AG04450 (cell line): ENCODE measurements around the gene SH3BGRL2. TPM values are rescaled to one million over a fixed set of nuclear protein-coding genes. Genes with fewer than 3 reads are reported as not detected.
A peak's percentile ranks its signal among the peaks of the same experiment; 100 is the strongest.

Experiments
- CTCF ChIA-PET: fragments of 300-600, 350-600 bp; formaldehyde crosslinking; extraction: SDS; loops from one replicate; lab custom pipeline; 2022; ENCODE audit warnings: antibody characterized with exemption, inconsistent platforms; lab: Charles Lee
- POLR2A ChIA-PET: fragments of 350-600 bp; formaldehyde crosslinking; extraction: SDS; loops from one replicate; lab custom pipeline; 2021; ENCODE audit warnings: antibody characterized with exemption, inconsistent platforms; lab: Yijun Ruan, JAX
- DNase-seq: peaks from one replicate; pipeline ENCODE4 v3.0.0-alpha.2; 2011; ENCODE audit warnings: low read depth, low spot score
- H3K27ac ChIP-seq: one replicate; pipeline ENCODE4 v1.5.1; 2012; ENCODE audit warnings: low read depth, low read length, control low read depth
- H3K27me3 ChIP-seq: one replicate; pipeline ENCODE4 v1.6.0; 2012; ENCODE audit warnings: low read length; ENCODE audit not compliant: control insufficient read depth, insufficient read depth
- H3K4me3 ChIP-seq: 2 replicates; pipeline ENCODE4 v1.5.1; 2011; ENCODE audit warnings: mild to moderate bottlenecking, low read depth, low read length, control low read depth
- H3K9me3 ChIP-seq: 2 replicates; pipeline ENCODE4 v1.5.1; 2012; ENCODE audit warnings: low read length; ENCODE audit not compliant: control insufficient read depth, insufficient read depth
- CTCF ChIP-seq: IDR thresholded peaks from 2 replicates; pipeline ENCODE4 v1.5.1; 2011; ENCODE audit warnings: low read depth, low read length, control low read depth, inconsistent platforms
- polyA plus RNA-seq: library from polyadenylated mRNA; depleted of rRNA; stranded (reverse); fragments of >200 nt; gene quantifications from 2 replicates; pipeline ENCODE4 v1.2.3, GENCODE V29; 2011

SH3BGRL2 gene
- polyA plus RNA-seq, 1 experiment: 5.4 TPM

GRCh38 chr6:79604583-79605037 lies 26.5 kb upstream of the SH3BGRL2 start:
- no peak for TF ChIP-seq CTCF
- ChIA-PET CTCF (no interaction called here), POLR2A (no interaction called here)
- Histone ChIP-seq H3K4me3 (no peak overlapping the region), H3K27me3 (no peaks in the 10 kb centered on the region), H3K9me3 (no peaks in the 10 kb centered on the region), H3K27ac (no peak overlapping the region)
- DNase-seq: peak; percentile 16

- DNase-seq: no peak
- no peaks in the 10 kb centered on the region for H3K27me3 ChIP-seq
- no peak overlapping the region for H3K27ac ChIP-seq
- H3K4me3 ChIP-seq: no peak overlapping the region
- no peak for TF ChIP-seq CTCF
- ChIA-PET CTCF (no interaction called here), POLR2A (no interaction called here)
- H3K9me3 ChIP-seq: no peaks in the 10 kb centered on the region
Measured at GRCh38 chr6:79605061-79605460, 26.1 kb upstream of the SH3BGRL2 start.

GRCh38 chr6:79605968-79606764 lies 25.0 kb upstream of the SH3BGRL2 start:
- H3K27me3 ChIP-seq: no peaks in the 10 kb centered on the region
- H3K27ac ChIP-seq: no peak overlapping the region
- no peak overlapping the region for H3K4me3 ChIP-seq
- no peak for TF ChIP-seq CTCF
- ChIA-PET POLR2A (no interaction called here), CTCF (interaction anchor here (0.6 to 1.3 kb wide), 2 partner anchors 14 to 36 kb away, joined by 3 to 4 read pairs; no protein-coding TSS in a partner anchor)
- no peaks in the 10 kb centered on the region for H3K9me3 ChIP-seq
- DNase-seq: no peak

GRCh38 chr6:79607000-79607399 lies 24.1 kb upstream of the SH3BGRL2 start:
- Histone ChIP-seq H3K4me3 (no peak overlapping the region), H3K27ac (no peak overlapping the region)
- no peak for DNase-seq

More at GRCh38 chr6:79607000-79607399, 24.1 kb upstream of the SH3BGRL2 start:
- ChIA-PET CTCF (interaction anchor here (1.3 kb wide), 1 partner anchor 37 kb away, joined by 4 read pairs; no protein-coding TSS in a partner anchor), POLR2A (no interaction called here)
- Histone ChIP-seq H3K27me3 (no peaks in the 10 kb centered on the region), H3K9me3 (no peaks in the 10 kb centered on the region)
- TF ChIP-seq CTCF: no peak
